ENCODE measurements around the gene IL17B.

IL17B gene

GRCh38 chr5:149414405-149415065, 35.4 kb upstream of the IL17B start:
- no peak for DNase-seq

- no peak for DNase-seq
These were observed 34.6 kb upstream of the IL17B start for GRCh38 chr5:149413477-149414210.

GRCh38 chr5:149412783-149413476, 33.8 kb upstream of the IL17B start:
- DNase-seq, result no peak

- no peak for DNase-seq
These were observed 32.8 kb upstream of the IL17B start for GRCh38 chr5:149411738-149412519.

GRCh38 chr5:149410721-149411432, 31.8 kb upstream of the IL17B start:
- no peak for DNase-seq

- no peak for DNase-seq
These were observed 31.0 kb upstream of the IL17B start for GRCh38 chr5:149410071-149410470.

- DNase-seq, result no peak
These were observed 30.3 kb upstream of the IL17B start for GRCh38 chr5:149409268-149409948.

GRCh38 chr5:149408252-149409099, 29.4 kb upstream of the IL17B start:
- no peak for DNase-seq

- DNase-seq, result no peak
These were observed 28.5 kb upstream of the IL17B start for GRCh38 chr5:149407323-149408251.

- DNase-seq, result no peak
These were observed 27.9 kb upstream of the IL17B start for GRCh38 chr5:149406979-149407306.

GRCh38 chr5:149406203-149406978, 27.3 kb upstream of the IL17B start:
- DNase-seq, result no peak

GRCh38 chr5:149405550-149406202, 26.6 kb upstream of the IL17B start:
- DNase-seq, result no peak

GRCh38 chr5:149404746-149405549, 25.9 kb upstream of the IL17B start:
- no peak for DNase-seq

GRCh38 chr5:149403923-149404745, 25.0 kb upstream of the IL17B start:
- DNase-seq, result no peak

GRCh38 chr5:149402291-149402690, 23.2 kb upstream of the IL17B start:
- DNase-seq, result no peak

- no peak for DNase-seq
These were observed 22.0 kb upstream of the IL17B start for GRCh38 chr5:149401051-149401450.

- DNase-seq, result no peak
These were observed 21.2 kb upstream of the IL17B start for GRCh38 chr5:149400304-149400703.
